ENCODE measurements around the gene HVCN1.

DNA sequence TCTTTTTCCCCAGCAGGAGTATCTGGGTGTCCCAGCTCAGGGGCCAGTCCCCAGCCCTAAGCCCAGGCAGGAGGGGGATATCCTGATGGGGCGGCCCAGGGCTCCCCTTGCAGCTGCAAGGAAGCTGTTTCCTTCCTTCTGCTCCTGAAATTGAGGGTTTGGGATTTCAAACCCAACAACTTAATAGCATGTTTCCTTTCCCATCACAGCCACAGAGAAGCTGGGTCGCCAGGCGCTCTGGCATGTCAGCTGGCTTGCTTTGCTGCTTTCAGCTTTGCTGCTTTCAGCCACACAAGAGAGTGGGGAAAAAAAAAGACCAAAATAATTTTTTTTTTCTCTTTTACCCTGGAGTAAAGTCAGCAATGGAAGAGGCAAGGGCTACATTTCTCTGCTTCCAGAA lies 30.0 kb downstream of the HVCN1 start:
- TF ChIP-seq JUND (IDR thresholded peaks at IDR 0.05; ENCODE audit: low read length) (no peak), BRCA1 (IDR thresholded peaks at IDR 0.05; ENCODE audit: low read depth, low read length) (no peak), NANOG (IDR thresholded peaks at IDR 0.05; ENCODE audit: insufficient read depth, low read depth, low read length, poor library complexity, severe bottlenecking) (no peak), POLR2AphosphoS5 (IDR thresholded peaks at IDR 0.05; ENCODE audit: low read depth, low read length) (no peak), POLR2A (IDR thresholded peaks at IDR 0.05; ENCODE audit: control extremely low read depth in 1 of 2, low read depth in 2 of 2, low read length in 2 of 2) (no peak), EP300 (IDR thresholded peaks at IDR 0.05; ENCODE audit: borderline replicate concordance in 1 of 2, low read depth in 2 of 2, low read length in 2 of 2) (no peak), CHD2 (IDR thresholded peaks at IDR 0.05; ENCODE audit: low read length) (no peak), BACH1 (IDR thresholded peaks at IDR 0.05; ENCODE audit: low read length) (no peak), SRF (IDR thresholded peaks at IDR 0.05; ENCODE audit: low read depth, low read length) (no peak)
- TF ChIP-seq, protein P1, sequence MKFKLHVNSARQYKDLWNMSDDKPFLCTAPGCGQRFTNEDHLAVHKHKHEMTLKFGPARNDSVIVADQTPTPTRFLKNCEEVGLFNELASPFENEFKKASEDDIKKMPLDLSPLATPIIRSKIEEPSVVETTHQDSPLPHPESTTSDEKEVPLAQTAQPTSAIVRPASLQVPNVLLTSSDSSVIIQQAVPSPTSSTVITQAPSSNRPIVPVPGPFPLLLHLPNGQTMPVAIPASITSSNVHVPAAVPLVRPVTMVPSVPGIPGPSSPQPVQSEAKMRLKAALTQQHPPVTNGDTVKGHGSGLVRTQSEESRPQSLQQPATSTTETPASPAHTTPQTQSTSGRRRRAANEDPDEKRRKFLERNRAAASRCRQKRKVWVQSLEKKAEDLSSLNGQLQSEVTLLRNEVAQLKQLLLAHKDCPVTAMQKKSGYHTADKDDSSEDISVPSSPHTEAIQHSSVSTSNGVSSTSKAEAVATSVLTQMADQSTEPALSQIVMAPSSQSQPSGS (IDR thresholded peaks at IDR 0.05; ENCODE audit: low read length) = no peak
- TF ChIP-seq, protein P2, sequence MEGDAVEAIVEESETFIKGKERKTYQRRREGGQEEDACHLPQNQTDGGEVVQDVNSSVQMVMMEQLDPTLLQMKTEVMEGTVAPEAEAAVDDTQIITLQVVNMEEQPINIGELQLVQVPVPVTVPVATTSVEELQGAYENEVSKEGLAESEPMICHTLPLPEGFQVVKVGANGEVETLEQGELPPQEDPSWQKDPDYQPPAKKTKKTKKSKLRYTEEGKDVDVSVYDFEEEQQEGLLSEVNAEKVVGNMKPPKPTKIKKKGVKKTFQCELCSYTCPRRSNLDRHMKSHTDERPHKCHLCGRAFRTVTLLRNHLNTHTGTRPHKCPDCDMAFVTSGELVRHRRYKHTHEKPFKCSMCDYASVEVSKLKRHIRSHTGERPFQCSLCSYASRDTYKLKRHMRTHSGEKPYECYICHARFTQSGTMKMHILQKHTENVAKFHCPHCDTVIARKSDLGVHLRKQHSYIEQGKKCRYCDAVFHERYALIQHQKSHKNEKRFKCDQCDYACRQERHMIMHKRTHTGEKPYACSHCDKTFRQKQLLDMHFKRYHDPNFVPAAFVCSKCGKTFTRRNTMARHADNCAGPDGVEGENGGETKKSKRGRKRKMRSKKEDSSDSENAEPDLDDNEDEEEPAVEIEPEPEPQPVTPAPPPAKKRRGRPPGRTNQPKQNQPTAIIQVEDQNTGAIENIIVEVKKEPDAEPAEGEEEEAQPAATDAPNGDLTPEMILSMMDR (IDR thresholded peaks at IDR 0.05; ENCODE audit: control extremely low read depth in 1 of 3, insufficient read depth in 1 of 3, low read depth in 1 of 3, low read length in 3 of 3) = no peak

All from H1 (cell line).